Colon (tissue), 2 donors: ENCODE data around the gene RNF111.
"Not testable (repeated sequence)": the region's sequence is repeated elsewhere in the genome, so short reads cannot be mapped to it uniquely, and the experiment has no call there.

Experiments used
- FAIRE-seq: peaks from 2 replicates; lab custom pipeline; 2012; peaks lifted over from hg19 to GRCh38; lab: Jason Lieb, UNC
- donor health status: control.
- donor health status: control.

Gene RNF111

DNA sequence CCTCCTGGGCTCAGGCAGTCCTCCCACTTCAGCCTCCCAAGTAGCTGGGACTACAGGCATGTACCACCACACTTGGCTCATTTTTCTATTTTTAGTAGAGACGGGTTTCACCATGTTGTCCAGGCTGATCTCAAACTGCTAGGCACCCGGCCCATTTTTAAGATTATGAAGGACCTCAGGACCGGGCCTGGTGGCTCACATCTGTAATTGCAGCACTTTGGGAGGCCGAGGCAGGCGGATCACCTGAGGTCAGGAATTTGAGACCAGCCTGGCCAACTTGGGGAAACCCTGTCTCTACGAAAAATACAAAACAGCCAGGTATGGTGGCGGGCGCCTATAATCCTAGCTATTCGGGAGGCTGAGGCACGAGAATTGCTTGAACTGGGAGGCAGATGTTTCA lies 12.8 kb downstream of the RNF111 start:
- FAIRE-seq, result not testable (repeated sequence)

DNA sequence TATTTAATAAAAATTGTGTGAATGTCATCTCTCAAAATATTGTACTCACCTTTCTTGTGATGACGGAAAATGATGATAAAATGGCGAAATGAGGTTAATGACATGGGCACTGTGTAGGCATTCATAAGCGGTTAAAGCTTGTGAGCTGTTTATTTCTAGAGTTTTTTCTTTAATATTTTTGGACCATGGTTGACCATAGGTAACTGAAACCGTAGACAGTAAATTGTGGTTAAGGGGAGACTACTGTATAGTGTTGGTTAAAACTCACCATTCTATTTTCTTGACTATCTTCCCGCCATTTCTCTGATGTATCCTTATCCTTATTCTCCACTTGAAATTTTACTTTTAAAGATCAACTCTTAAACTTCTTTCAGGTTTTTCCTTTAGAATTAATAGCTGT lies 14.5 kb downstream of the RNF111 start:
- no peak for FAIRE-seq

DNA sequence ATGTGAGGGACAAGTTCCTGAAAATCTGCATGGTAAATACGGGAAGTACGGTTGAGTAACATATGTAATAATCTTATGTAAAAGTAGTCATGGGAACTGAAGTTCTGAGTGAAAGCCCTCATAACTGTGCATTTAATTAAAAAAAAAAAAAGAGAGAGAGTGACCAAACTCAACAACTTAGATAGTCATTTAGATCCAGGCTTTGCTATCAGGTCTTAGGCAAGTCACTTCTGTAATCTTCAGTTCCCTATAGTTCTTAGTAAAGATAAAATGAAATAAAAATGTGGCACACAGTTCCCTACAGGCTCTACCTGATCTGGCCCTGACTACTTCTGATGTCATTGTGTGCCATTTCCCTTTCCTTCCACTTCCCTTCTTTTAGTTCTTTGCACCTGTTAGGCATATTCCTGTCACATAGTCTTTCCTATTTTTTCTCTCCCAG lies 15.0 kb downstream of the RNF111 start:
- FAIRE-seq, result no peak

DNA sequence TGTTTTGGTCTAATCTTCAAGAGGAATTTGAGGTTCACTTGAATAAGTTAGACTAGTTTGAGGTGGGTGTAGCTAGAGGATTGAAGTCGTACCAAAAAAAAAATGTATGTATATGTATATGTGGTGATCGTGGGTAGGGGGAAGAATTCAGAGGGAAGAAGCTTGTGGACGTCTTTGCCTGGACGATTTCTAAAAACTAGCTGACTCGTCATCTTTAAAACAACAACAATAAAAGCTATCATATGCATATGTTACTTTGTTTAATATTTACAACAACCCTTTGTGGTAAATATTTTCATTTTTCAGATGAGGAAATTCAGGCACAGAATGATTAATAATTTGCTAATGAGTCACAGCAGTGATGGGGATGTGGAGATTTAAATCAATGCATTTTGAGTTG lies 18.1 kb downstream of the RNF111 start:
- no peak for FAIRE-seq

DNA sequence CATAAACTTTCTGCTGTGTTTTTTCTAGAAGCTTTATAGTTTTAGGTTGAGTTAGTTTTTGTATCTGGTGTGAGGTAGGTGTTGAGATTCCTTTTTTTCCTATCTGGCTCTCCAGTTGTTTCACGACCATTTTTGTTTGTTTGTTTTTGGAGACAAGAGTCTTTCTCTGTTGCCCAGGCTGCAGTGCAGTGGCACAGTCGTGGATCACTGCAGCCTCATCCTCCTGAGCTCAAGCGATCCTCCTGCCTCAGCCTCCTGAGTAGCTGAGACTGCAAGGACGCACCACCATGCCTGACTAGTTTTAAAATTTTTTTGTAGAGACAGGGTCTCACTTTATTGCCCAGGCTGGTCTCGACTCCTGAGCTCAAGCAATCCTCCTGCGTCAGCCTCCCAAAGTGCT lies 20.6 kb downstream of the RNF111 start:
- no peak for FAIRE-seq

DNA sequence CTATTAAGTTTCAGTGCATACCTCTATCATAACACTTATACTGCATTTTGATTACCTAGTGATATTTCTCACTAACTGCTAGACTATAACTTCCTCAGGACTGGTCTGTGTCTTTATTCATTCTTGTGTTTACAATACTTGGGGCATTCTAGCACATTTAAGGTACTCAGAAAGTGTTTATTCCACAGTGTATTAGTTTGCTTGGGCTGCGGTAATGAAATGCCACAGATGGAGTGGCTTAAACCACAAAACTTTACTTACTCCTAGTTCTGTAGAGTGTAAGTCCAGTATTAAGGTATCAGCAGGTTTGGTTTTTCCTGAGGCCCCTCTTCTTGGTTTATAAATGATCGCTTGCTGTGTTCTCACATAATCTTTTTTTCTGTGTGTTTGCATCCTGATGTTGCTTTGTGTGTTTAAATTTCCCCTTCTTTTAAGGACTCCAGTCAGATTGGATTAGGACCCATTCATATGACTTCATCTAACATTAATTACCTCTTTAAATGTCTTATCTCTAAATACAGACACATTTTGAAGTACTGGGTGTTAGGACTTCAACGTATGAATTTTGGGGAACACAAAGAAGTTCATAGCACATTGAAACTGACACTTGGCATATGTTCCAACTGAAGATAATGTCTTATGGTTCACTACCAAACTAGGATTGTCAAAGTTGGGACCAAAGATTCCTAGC lies 23.9 kb downstream of the RNF111 start:
- FAIRE-seq, result no peak

DNA sequence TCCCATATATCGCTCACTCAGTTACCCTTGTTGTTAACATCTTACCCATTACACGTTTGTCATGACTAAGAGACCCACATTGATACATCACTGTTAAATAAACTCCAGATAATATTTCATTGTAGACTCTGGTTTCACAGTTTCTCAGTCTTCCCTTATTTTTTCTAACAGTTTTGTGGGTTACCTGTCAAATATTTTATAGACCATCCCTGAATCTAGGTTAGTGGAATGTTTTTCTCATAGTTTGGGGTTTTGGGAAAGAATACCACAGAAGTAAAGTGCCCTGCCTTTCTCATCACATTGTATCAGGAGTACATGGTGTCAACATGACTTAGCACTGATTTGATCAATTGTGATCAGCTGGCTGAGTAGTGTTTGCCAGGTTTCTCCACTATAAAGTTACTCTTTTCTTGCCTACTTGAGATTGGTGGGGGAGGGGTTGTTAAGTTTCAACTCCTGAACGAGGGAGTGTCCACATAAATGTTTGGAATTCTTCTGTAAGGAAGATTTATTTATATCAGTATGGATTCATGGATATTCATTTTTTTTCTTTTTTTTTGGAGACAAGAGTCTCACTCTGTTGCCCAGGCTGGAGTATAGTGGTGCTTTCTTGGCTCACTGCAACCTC lies 25.9 kb downstream of the RNF111 start:
- FAIRE-seq, result no peak

DNA sequence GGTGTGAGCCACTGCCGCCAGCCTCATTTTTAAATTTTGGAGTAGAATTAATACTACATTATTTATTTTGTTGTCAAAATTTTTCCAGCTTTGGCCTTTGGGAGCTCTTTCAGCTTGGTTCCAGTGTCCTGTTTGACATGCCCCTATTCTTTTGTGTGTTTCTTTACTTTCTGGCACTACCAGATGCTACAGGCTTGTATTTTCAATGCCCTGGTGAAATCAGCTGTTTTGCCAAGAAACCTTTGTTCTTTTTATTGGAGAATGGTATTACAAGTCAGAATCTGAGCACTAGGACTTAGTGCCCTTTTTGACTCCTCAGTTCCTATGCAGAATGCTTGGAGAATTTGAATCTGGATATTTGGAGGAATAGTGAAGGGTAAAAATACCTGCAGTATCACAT lies 26.6 kb downstream of the RNF111 start:
- FAIRE-seq, result no peak

DNA sequence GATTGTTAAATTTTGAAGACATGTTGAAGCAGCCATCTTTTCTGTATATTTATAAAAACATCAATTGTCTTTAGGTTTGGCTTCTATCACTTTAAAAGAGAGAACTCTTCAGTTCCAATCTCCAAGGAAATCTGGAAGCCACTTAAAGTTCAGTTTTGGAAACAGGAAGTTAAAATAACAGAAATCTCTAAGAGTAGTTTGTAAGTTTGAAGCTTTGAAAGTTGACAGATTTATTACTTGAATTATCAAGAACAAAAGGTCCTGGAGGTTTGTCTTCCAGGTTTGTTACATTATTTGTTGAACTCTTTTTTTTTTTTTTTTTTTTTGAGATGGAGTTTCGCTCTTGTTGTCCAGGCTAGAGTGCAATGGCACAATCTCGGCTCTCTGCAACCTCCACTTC lies 30.0 kb downstream of the RNF111 start:
- FAIRE-seq, result no peak

DNA sequence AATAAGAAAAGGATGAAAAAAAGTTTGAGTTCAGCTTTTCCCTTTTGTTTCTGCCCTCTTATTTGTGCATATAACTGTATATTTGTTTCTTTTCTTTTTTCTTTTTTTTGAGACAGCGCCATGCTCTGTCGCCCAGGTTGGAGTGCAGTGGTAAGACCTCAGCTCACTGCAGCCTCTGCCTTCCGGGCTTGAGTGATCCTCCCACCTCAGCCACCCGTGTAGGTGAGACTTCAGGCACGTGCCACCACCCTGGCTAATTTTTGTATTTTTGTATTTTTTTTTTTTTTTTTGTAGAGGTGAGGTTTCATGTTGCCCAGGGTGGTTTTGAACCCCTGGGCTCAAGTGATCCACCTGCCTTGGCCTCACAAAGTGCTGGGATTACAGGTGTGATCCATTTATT lies 31.4 kb downstream of the RNF111 start:
- FAIRE-seq, result no peak

DNA sequence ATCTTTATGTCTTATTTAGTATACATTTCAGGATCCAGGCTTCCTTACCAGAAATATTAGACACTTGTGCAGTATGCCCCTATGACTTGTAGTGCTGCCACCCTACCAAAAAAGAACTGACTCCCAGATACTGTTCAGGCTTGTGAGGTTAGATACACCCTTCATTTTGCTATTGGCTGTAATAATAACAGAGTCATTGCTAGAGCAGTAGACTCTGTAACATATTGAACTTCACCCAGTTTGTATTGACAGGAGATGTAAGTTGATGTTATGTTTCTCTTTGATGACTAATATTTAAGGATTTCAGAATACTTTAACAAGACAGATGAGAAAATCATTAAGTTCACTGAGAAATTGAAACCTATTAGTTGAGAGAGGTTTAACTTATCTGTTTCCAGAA lies 32.9 kb downstream of the RNF111 start:
- no peak for FAIRE-seq

DNA sequence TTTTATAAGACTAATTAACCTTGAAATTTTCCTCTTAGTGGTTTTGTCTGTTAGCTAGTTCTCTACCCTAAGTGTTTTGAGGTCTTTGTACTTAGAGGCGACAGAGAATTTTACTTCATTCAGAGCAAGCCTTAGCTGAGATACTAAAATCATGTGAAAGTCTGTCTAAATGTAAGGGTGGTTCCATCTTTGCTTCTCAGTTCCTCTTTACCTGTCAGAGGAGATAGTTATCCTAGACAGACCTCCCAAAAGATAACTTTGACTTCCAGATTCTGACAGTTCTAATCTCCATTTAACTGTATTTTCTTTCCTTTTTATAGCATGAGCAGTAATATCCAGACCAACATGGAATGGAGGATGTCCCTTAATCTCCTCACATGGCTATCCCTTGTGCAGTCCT lies 34.7 kb downstream of the RNF111 start:
- no peak for FAIRE-seq

DNA sequence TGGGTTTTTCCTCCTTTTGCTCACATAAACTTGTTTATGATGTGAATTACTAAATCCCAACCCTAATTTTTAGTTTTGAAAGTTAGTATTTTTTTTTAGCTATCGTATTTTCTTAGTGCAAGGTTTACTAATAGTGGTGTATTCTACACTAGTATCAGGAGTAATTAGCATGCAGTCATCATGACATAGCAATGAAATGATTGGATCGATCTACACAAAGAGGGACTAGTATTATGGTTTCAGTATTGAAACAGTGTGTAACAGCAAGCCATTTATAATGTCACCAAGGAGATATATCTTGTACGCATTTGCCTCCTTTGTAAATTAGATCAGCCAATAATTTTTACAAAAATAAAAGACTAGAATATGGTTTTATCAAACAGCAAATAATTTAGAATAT lies 38.7 kb downstream of the RNF111 start:
- no peak for FAIRE-seq

DNA sequence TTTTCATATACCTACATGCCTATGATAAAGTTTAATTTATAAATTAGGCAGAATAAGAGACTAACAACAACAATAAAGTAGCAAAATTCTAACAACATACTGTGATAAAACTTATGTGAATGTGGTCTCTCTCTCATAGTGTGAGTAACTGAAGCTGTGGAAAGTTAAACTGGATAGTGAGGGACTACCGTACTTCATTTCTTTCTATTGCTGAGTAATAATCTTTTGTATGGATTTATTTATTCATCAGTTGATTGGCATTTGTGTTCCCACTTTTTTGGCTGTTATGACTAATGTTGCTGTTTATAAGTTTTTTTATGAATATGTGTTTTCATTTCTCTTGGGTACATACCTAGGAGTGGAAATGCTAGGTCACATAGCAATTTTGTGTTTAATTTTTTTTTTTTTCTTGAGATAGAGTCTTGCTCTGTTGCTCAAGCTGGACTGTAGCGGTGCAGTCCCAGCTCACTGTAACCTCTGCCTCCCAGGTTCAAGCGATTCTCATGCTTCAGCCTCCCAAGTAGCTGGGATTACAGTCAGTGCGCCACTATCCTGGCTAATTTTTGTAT lies 41.0 kb downstream of the RNF111 start:
- no peak for FAIRE-seq

DNA sequence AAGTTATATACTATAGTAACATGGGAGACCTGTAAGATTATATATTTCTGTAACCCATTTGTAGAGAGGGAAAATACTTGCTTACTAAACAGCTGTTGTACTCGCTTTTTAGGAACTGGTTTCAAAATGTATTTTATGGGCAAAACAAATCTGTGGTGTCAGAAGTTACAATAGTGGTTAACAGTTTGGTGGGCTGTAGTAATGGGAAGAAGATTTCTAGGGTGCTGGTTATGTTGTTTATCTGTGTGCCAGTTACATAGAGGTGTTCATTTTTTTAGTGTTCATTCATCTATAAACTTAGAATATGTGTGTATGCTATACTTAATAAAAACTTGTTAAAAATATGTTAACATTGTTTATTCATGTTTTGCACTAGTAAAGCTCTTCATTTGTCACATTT lies 42.1 kb downstream of the RNF111 start:
- FAIRE-seq, result no peak

DNA sequence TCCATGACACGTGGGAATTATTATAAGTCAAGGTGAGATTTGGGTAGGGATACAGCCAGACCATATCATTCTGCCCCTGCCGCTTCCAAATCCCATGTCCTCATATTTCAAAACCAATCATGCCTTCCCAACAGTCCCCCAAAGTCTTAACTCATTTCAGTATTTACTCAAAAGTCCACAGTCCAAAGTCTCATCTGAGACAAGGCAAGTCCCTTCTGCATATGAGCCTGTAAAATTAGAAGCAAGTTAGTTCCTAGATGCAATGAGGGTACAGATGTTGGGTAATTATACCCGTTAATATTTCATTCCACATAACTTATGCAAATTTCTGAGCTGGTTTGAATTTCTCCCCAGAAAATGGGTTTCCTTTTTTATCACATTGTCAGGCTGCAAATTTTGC lies 47.7 kb downstream of the RNF111 start:
- no peak for FAIRE-seq

DNA sequence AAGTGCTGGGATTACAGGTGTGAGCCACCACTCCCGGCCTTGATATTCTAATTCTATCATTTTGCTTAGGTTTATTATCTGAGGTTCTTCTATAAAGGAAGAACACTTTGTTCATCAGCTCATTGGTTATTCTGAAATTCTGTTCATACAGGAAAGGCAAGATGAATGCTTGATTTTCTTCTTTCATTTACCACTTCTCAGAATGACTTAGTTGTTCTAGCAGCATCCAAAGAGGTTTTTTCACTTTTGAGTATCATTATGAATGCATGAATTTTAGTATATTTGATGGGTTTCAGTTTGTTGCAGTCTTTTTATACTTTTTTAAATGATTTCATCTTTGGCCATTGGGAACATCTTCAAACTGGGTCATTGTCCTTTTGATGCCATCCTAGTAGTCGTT lies 51.8 kb downstream of the RNF111 start:
- no peak for FAIRE-seq

DNA sequence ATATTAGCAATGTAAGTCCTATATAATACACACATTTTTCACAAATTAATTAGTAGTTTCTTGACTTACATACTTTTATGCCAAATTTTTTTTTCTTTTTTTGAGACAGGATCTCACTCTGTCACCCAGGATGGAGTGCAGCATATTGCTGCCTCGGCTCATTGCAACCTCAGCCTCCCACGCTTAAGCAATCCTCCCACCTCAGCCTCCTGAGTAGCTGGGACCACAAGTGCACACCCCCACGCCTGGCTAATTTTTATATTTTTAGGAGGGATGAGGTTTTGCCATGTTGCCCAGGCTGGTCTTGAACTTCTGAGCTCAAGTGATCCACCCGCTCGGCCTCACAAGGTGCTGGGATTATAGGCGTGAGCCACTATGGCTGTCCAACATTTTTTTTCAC lies 54.6 kb downstream of the RNF111 start:
- no peak for FAIRE-seq

DNA sequence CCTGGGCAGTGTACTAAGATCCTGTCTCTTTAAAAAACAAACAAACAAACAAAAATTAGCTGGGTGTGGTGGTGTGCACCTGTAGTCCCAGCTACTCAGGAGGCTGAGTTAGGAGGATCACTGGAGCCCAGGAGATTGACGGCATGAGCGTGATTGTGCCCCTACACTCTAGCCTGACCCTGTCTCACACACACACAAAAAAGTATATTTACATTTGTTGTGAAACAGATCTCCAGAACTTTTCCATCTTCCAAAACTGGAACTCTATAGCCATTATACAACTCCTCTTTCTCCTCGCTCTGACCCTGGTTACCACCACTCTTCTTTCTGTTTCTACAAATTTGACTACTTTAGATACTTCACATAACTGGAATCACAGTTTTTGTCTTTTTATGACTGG lies 61.4 kb downstream of the RNF111 start:
- no peak for FAIRE-seq

DNA sequence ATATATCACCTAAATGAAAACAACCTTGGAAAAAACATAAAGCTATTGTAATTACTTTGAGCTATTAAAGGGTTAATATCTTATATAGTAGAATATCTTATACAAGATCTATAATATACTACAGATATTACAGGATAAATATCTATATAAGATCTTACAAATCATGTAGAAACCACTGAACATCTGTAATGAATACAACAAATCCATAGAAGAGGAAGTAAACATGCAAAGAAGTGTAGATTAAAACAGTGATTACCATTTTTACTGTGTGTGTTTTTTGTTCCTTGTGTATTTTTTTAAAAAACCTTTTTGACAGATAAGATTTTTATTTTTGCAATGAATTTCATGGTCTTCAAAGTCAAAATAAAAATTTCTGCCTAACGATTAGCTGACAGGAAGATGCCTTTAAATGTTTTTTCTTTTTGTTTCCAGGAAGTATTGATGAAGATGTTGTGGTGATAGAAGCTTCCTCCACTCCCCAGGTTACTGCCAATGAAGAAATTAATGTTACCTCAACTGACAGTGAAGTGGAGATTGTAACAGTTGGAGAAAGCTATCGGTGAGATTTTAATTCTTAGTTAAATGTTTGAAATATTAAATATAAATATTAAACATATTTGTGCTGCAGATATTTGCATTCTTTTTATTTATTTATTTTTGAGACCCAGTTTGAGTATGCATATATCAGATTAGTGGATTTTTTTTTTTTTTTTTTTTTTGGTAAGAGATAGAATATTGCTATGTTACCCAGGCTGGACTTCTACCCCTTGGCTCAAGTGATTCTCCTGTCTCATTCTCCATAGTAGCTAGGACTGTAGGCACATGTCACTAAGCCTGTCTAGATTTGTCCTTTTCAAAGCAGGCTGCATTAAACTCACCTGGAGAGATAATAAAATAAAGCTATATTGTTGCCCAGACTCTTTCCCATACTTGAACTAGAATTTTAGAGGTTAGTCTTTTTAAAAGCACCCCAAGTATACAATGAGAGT lies 64.7 kb downstream of the RNF111 start:
- FAIRE-seq, result peak; percentile 66

DNA sequence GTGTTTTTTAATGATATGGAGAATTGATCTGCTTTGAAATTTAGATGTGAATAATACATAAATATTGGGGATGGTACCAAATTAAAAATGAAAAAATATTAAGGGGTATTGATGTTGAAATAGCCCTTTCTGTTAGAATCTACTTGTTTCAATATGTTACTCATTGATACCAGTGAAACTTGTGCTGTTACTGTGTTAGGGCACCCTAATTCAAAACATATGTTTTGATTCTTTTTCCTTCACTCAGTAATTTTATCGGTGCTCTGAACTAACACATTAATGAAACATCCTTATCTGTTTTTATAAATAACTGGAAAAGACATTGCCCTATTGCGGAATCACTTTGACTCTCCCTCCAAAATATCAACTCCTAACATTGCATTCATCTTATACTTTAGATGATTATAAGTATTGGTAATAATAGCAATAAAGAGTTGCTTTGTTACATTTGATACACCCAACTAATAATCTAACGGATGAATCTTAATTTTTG lies 65.5 kb downstream of the RNF111 start:
- no peak for FAIRE-seq

DNA sequence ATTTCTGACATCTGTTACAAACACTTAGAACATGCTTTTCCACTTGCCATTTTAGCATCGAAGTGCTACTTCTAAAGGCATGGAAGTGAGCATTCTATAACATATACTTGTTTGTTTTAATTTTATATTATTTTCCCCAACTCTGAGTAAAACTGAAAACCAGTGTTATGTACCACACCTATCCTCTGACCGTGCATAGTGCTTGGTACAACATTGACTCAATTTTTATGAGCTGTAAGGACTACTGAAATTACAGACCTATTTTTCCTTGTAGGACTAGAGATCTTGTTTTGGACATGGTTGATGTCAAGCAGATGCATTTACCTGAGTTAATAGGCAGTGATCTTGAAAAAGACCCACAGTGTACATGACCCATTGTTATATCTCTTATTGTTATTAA lies 66.0 kb downstream of the RNF111 start:
- no peak for FAIRE-seq
